A673 (cell line): ENCODE measurements around the gene B4GALT5. TPM values are rescaled to one million over a fixed set of nuclear protein-coding genes. Genes with fewer than 3 reads are reported as not detected.

Experiments used
- BruUV-seq: library from RNA; stranded (reverse); fragments of 400-500 nt; replicated peaks from 2 replicates; lab custom pipeline; 2021; lab: Mats Ljungman, UMichigan
- CTCF ChIA-PET: fragments of 300-600 bp; sonication (Branson Sonifier 250); formaldehyde crosslinking; loops from one replicate; lab custom pipeline; 2022; ENCODE audit warnings: antibody characterized with exemption; lab: Charles Lee
- POLR2A ChIA-PET: fragments of 300-600 bp; sonication (Branson Sonifier 250); formaldehyde crosslinking; loops from one replicate; lab custom pipeline; 2022; ENCODE audit warnings: antibody characterized with exemption; ENCODE audit not compliant: low non-redundant PET; lab: Charles Lee
- DNase-seq: peaks from one replicate; pipeline ENCODE4 v3.0.0-alpha.2; 2015; ENCODE audit warnings: low spot score
- H3K27ac ChIP-seq: fragments of 200-600 bp; sonication (generic); 2 replicates; pipeline ENCODE4 v1.5.1; 2016; ENCODE audit warnings: mixed run types, low read depth, mild to moderate bottlenecking, mixed read lengths, antibody characterized with exemption, low read length; ENCODE audit not compliant: poor library complexity, severe bottlenecking
- H3K27me3 ChIP-seq: fragments of 200-600 bp; sonication (generic); replicated peaks from 2 replicates; pipeline ENCODE4 v1.6.1; 2017; ENCODE audit warnings: mixed run types, low read depth, mild to moderate bottlenecking, mixed read lengths, antibody characterized with exemption, low read length; ENCODE audit not compliant: insufficient read depth, poor library complexity
- H3K36me3 ChIP-seq: fragments of 200-600 bp; sonication (generic); 2 replicates; pipeline ENCODE4 v1.6.1; 2016; ENCODE audit warnings: mixed run types, mild to moderate bottlenecking, mixed read lengths, antibody characterized with exemption, low read length; ENCODE audit not compliant: insufficient read depth, poor library complexity, severe bottlenecking
- H3K4me1 ChIP-seq: fragments of 200-600 bp; sonication (generic); 2 replicates; pipeline ENCODE4 v1.6.1; 2017; ENCODE audit warnings: mixed run types, mild to moderate bottlenecking, mixed read lengths, antibody characterized with exemption, low read length; ENCODE audit not compliant: insufficient read depth, poor library complexity, severe bottlenecking
- H3K4me3 ChIP-seq: fragments of 200-600 bp; sonication (generic); 2 replicates; pipeline ENCODE4 v1.5.1; 2016; ENCODE audit warnings: low read depth, mixed run types, mild to moderate bottlenecking, mixed read lengths, low read length; ENCODE audit not compliant: poor library complexity, severe bottlenecking
- H3K9me3 ChIP-seq: fragments of 200-600 bp; sonication (generic); 2 replicates; pipeline ENCODE4 v1.6.1; 2016; ENCODE audit warnings: mixed run types, low read depth, mild to moderate bottlenecking, mixed read lengths, antibody characterized with exemption, low read length; ENCODE audit not compliant: poor library complexity, severe bottlenecking
- CTCF ChIP-seq: fragments of 300-800, 200-600 bp; sonication (generic); conservative IDR thresholded peaks from 2 replicates; pipeline ENCODE4 v1.5.1; 2017; ENCODE audit warnings: low read depth, mild to moderate bottlenecking, antibody characterized with exemption, low read length, moderate library complexity, mixed read lengths
- EZH2 ChIP-seq: fragments of 200-600 bp; sonication (generic); IDR thresholded peaks from 2 replicates; pipeline ENCODE4 v1.6.1; 2017; ENCODE audit warnings: borderline replicate concordance, low read depth, mild to moderate bottlenecking, mixed read lengths, antibody characterized with exemption, low read length; ENCODE audit not compliant: poor library complexity, severe bottlenecking
- intact Hi-C: fragments of 100-400 bp; cut with micrococcal nuclease; formaldehyde crosslinking; loops from one replicate; pipeline ENCODE4 v1.10.0; 2022; ENCODE audit not compliant: unreplicated experiment
- total RNA-seq: library from RNA; stranded (reverse); gene quantifications from 2 replicates; pipeline ENCODE4 v1.2.3, GENCODE V29; 2021

Gene B4GALT5
- total RNA-seq, 1 experiment from 2014 or later, result 78.0 TPM

- POLR2A ChIA-PET, result interaction anchor here (0.6 kb wide), 1 partner anchor 9 kb away, joined by 3 read pairs; no protein-coding TSS in a partner anchor
- TF ChIP-seq EZH2, result no peak
- Histone ChIP-seq H3K36me3 (no peaks in the 10 kb centered on the region), H3K4me1 (peaks cover 63% of the 10 kb centered on the region), H3K4me3 (no peak overlapping the region), H3K9me3 (no peaks in the 10 kb centered on the region), H3K27ac (peak overlapping the region; percentile 78), H3K27me3 (no peaks in the 10 kb centered on the region)
- BruUV-seq, result no TSS peak
- no peak for DNase-seq
- CTCF ChIA-PET, result no interaction called here
- intact Hi-C loops, result no loop called here
Measured at GRCh38 chr20:49687595-49688567, 25.8 kb downstream of the B4GALT5 start.

GRCh38 chr20:49685809-49686208 is 27.9 kb downstream of the B4GALT5 start:
- TF ChIP-seq EZH2 (no peak), CTCF (no peak)
- ChIA-PET CTCF (no interaction called here), POLR2A (interaction anchor here (0.7 kb wide), 1 partner anchor 28 kb away, joined by 5 read pairs; no protein-coding TSS in a partner anchor)
- Histone ChIP-seq H3K27me3 (no peaks in the 10 kb centered on the region), H3K36me3 (no peaks in the 10 kb centered on the region), H3K9me3 (no peaks in the 10 kb centered on the region), H3K4me3 (peak overlapping the region; percentile 24), H3K4me1 (peaks cover 59% of the 10 kb centered on the region), H3K27ac (peak overlapping the region; percentile 87)
- intact Hi-C loops, result no loop called here
- BruUV-seq, result no TSS peak
- DNase-seq, result peak; percentile 87

- H3K27ac ChIP-seq, result peak overlapping the region; percentile 87
- H3K4me3 ChIP-seq, result peak overlapping the region; percentile 24
- no peaks in the 10 kb centered on the region for H3K27me3 ChIP-seq
- BruUV-seq, result no TSS peak
- H3K9me3 ChIP-seq, result no peaks in the 10 kb centered on the region
- CTCF ChIA-PET, result no interaction called here
- H3K36me3 ChIP-seq, result no peaks in the 10 kb centered on the region
- peaks cover 62% of the 10 kb centered on the region for H3K4me1 ChIP-seq
- intact Hi-C loops, result no loop called here
- TF ChIP-seq EZH2 (no peak), CTCF (no peak)
- POLR2A ChIA-PET, result no interaction called here
- peak; percentile 70 for DNase-seq
Measured at GRCh38 chr20:49685161-49685601, 28.5 kb downstream of the B4GALT5 start.
